ENCODE measurements around the gene PIGR. TPM values are rescaled to one million over a fixed set of nuclear protein-coding genes. Genes with fewer than 3 reads are reported as not detected.

PIGR gene, protein sequence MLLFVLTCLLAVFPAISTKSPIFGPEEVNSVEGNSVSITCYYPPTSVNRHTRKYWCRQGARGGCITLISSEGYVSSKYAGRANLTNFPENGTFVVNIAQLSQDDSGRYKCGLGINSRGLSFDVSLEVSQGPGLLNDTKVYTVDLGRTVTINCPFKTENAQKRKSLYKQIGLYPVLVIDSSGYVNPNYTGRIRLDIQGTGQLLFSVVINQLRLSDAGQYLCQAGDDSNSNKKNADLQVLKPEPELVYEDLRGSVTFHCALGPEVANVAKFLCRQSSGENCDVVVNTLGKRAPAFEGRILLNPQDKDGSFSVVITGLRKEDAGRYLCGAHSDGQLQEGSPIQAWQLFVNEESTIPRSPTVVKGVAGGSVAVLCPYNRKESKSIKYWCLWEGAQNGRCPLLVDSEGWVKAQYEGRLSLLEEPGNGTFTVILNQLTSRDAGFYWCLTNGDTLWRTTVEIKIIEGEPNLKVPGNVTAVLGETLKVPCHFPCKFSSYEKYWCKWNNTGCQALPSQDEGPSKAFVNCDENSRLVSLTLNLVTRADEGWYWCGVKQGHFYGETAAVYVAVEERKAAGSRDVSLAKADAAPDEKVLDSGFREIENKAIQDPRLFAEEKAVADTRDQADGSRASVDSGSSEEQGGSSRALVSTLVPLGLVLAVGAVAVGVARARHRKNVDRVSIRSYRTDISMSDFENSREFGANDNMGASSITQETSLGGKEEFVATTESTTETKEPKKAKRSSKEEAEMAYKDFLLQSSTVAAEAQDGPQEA
- not detected for total RNA-seq
- long read RNA-seq = 0 reads

- DNase-seq = no peak
- intact Hi-C loops (cut with micrococcal nuclease) = no loop called here
- ATAC-seq = no peak
These were observed at the start of gene PIGR for GRCh38 chr1:206946261-206946660. TSS of gene PIGR (minus strand) at chr1:206946466. CDS start at chr1:206940531, 5,935 bp downstream.

DNA sequence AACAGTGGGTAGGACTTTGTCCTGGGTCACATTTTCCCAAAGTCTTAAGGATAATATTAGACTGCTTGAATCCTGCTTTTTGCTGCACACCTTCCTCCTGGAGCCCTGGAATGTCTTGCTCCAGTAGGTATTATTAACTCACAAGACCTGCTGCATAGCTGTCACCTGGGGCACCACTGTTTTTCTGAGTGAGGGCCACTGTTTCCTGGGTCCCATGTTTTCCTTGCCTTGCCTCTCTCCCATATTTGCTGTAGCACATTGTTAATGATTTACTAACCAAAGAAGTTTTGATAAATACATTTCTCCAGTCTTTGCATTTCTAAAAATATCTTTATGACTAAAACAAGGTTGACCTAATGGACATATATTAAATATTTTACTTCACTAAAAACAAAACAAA lies 46.5 kb upstream of the PIGR start:
- ATAC-seq (no peak), DNase-seq (no peak)
- intact Hi-C loops (cut with micrococcal nuclease) = no loop called here

DNA sequence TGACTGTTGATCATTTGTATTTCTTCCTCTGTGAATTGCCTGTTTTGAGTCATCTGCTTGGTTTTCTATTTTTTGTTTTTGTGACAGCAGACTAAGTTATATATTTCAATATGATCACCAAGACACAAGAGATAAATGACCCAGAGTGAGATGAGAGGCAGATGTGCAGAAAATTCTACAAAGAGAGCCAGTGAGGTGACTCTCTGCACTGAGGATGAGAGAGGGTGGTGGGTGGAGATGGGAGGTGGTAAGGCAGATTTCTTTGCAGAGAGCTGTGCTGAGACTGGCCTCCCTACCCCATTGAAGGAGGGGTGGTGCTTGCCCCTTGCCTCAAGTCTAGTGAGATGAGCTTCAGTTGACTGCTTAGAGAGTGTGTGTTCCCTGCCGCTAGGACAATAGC lies 41.6 kb upstream of the PIGR start:
- no peak for DNase-seq
- intact Hi-C loops (cut with micrococcal nuclease) = no loop called here
- ATAC-seq = no peak

- no peak for DNase-seq
- intact Hi-C loops (cut with micrococcal nuclease) = no loop called here
- peak; percentile 70 for ATAC-seq
These were observed 40.6 kb upstream of the PIGR start for GRCh38 chr1:206986885-206987284.

DNA sequence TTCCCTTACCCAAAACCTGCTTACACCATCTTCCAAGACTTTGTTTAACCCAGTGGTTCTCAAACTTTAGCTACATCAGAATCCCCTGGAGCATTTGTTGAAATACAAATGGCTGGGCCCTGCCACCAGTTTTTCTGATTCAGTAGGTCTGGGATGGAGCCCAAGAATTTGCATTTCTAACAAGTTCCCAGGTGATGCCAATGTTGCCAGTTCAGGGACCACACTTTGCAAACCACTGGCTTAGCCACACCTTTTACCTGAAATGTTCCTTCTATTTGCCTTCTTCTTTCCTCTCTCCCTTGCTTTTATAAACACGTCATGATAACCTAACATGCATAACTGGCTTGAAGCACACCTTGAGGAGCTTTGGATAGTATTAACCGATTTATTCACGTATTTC lies 40.1 kb upstream of the PIGR start:
- ATAC-seq (no peak), DNase-seq (no peak)
- intact Hi-C loops (cut with micrococcal nuclease) = no loop called here

GRCh38 chr1:206985162-206985749 lies 39.0 kb upstream of the PIGR start:
- ATAC-seq (no peak), DNase-seq (no peak)
- intact Hi-C loops (cut with micrococcal nuclease) = no loop called here

GRCh38 chr1:206982216-206982615 lies 36.0 kb upstream of the PIGR start:
- ATAC-seq (peak; percentile 81), DNase-seq (peak; percentile 50)
- intact Hi-C loops (cut with micrococcal nuclease) = no loop called here

DNA sequence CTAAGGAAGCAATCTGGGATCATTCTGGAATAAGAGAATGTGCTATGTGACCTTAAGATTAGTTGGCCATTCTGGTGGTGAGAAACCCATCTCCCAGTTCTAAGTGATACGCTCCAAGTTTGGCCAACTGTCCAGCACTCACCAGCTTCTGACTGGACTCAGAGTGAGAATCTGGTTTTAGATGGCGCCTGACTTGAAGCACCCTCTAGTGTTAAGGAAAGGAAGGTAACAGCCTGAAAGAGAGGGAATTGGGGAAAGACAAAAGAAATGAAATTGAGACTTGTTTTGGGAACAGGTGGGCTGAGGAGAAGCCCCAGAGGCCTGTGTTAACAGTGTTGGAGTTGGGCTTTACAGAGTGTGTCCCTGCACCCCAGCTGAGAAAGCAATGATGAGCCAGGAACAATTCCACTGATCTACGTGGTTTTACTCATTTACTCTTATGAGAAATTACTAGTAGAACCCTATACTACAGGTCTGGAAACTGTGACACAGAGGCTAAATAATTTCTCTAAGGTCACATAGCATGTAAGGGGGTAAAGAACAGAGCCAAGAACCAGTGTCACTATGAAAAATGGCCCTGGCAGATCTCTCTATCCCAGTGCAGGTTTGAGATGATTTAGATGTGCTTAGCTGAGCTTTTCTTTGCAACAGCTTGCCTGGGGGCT lies 33.2 kb upstream of the PIGR start:
- intact Hi-C loops (cut with micrococcal nuclease) = no loop called here

DNA sequence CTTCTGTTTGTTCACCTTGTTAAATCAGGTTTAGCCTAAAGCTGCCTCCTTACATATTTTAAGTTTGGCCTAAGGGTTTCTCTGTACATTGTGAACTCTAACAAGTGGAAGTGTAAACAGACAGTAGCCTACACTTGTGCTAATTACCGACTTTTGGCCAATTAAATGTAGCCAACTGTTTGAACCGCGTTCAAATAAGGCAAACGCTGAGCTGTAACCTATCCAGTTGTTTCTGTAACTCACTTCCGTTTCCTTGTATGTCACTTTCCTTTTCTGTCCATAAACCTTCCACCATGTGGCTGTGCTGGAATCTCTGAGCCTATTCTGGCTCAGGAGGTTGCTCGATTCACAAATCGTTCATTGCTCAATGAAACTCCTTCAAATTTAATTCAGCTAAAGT lies 32.0 kb upstream of the PIGR start:
- DNase-seq = no peak
- no peak for ATAC-seq
- intact Hi-C loops (cut with micrococcal nuclease) = no loop called here

More for the DNA sequence above, 33.2 kb upstream of the PIGR start:
- ATAC-seq (no peak), DNase-seq (no peak)

DNA sequence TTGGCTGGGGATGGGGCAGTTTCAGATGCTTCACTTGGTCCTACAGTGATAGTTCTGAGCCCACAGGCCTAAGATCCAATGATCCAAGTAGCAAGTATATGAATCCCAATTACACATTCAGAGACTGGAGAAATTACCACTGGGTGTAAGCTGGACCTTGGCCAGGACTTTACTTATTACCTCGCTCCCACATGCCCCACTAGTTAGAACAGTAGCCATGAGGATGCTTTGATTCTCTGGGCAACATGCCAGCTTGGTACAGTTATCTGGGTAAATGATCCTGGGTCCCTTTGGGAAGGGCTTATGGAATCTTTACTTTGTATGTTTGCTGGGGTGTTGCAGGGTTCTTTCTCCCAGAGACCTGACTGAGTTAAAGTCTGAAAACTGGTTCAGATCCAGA lies 29.0 kb upstream of the PIGR start:
- intact Hi-C loops (cut with micrococcal nuclease) = no loop called here
- no peak for DNase-seq
- no peak for ATAC-seq

DNA sequence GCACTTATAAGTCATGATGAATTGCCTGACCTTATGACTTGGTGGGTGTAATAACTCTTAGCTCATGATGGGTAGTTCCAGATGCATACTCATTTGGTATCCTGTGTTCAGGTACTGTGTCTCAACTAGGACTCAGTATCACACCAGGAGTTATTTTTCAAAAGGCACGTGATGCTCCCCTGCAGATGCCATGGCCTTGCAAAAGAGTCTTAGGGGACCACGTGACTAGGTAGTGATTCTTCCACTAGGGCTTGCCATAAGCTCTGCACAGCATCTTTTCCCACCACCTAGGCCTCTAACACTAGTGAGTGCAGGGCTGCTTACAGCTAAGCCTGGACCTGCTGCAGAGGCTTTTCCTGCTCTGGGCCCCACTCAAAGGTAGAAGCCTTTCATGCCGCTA lies 27.9 kb upstream of the PIGR start:
- ATAC-seq (no peak), DNase-seq (no peak)
- intact Hi-C loops (cut with micrococcal nuclease) = no loop called here

- ATAC-seq (no peak), DNase-seq (no peak)
- intact Hi-C loops (cut with micrococcal nuclease) = no loop called here
These were observed 26.5 kb upstream of the PIGR start for GRCh38 chr1:206972728-206973127.

- DNase-seq = no peak
- intact Hi-C loops (cut with micrococcal nuclease) = no loop called here
- ATAC-seq = no peak
These were observed 24.9 kb upstream of the PIGR start for GRCh38 chr1:206971029-206971655.

DNA sequence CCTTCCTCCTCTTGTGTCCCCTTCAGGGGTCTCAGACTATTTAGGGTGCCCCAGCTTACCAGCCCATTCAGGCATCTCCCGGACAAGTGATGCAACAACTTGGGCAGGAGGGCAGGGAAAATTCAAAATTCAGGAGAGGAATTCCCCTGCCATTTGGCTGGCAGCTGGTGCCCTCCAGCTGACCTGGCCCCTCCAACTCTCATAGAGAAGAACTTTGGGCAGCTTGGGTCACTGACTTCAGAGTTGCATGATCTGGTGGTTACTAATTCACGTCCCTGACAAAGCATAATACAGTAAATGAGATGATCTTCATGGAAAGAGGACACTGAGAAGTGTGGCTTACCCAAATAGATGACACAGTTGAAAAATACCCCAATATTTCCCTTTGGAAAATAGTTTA lies 24.2 kb upstream of the PIGR start, which contains the start of gene FCAMR:
TSS of gene FCAMR (minus strand) at position 15 of the 400 bp plus-strand sequence. CDS start 335 bp downstream, outside the sequence.
- ATAC-seq = no peak
- intact Hi-C loops (cut with micrococcal nuclease) = no loop called here
- no peak for DNase-seq

GRCh38 chr1:206969090-206969489 lies 22.8 kb upstream of the PIGR start:
- intact Hi-C loops (cut with micrococcal nuclease) = no loop called here
- ATAC-seq (no peak), DNase-seq (no peak)

DNA sequence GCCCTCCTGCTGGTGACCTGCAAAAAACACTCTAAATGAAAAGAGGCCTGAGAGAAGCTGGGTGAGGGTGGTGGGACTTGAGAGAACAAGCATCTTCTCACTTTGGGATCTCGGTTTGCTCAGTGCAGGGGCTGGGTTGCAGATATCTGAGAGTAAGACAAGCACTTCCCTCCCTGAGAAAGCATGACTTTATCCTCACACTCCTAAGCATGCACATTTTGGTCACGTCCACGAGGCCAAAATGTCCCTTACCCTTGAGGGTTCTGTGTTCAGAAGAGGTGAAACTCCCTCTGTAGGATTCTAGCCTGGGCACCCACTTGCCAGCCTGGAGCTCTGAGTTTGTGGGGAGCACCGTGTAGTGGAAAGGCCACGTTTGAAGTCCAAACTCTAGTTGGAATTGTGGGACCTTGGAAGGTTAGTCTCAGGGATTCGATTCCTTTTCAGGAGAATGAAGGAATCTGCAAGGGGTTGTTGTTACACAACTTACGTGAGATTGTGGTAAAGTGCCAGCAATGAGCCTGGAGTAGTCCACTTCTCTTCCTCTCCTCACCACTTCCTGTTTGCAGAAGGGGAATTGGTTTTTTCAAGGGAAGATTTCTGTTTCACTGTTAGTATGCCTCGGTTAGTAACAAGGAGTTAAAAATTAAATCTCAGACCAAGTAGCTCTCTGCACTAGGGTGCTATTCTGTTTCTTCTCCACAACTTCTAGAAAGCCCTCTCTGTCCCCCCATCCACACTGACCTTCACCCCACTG lies 21.0 kb upstream of the PIGR start:
- no peak for DNase-seq
- peak; percentile 43 for ATAC-seq
- intact Hi-C loops (cut with micrococcal nuclease) = no loop called here

- intact Hi-C loops (cut with micrococcal nuclease) = no loop called here
- ATAC-seq (no peak), DNase-seq (no peak)
These were observed 19.5 kb upstream of the PIGR start for GRCh38 chr1:206965781-206966180.

- intact Hi-C loops (cut with micrococcal nuclease) = no loop called here
- DNase-seq (no peak), ATAC-seq (no peak)
These were observed 17.5 kb upstream of the PIGR start for GRCh38 chr1:206963740-206964139.
